CD14-positive monocyte (primary cell): Measurements from ENCODE around the gene SH3RF3. TPM values are rescaled to one million over a fixed set of nuclear protein-coding genes. Genes with fewer than 3 reads are reported as not detected.

Experiments used
- DNase-seq, 3 donors: peaks; one replicate each; pipeline ENCODE4 v3.0.0-alpha.2; 2011 to 2022
- H2AFZ ChIP-seq: 2 replicates; pipeline ENCODE4 v1.6.0; 2012; ENCODE audit warnings: mild to moderate bottlenecking, low read depth, low read length, inconsistent platforms; ENCODE audit not compliant: insufficient read depth, poor library complexity, severe bottlenecking
- H3K27ac ChIP-seq, 2 donors: 1 replicate in 1 of 2; 2 replicates in 1 of 2; pipeline ENCODE4 v1.5.1; 2012 to 2013; ENCODE audit warnings: low read length in 2 of 2, control low read depth in 1 of 2, inconsistent platforms in 1 of 2, low read depth in 1 of 2, mild to moderate bottlenecking in 1 of 2
- H3K27me3 ChIP-seq, 2 donors: one replicate each; pipeline versions ENCODE4 v1.6.0 to v1.6.1; 2011 to 2013; ENCODE audit warnings: low read length in 2 of 2; ENCODE audit not compliant: control insufficient read depth in 2 of 2, insufficient read depth in 2 of 2
- H3K36me3 ChIP-seq, 2 donors: replicated peaks in 1 of 2; 1 replicate in 1 of 2; 2 replicates in 1 of 2; pipeline versions ENCODE4 v1.5.1 to v1.6.1; 2012 to 2013; ENCODE audit warnings: low read length in 2 of 2, control low read depth in 1 of 2, inconsistent platforms in 1 of 2, mild to moderate bottlenecking in 1 of 2; ENCODE audit not compliant: insufficient read depth in 2 of 2, control insufficient read depth in 1 of 2
- H3K4me1 ChIP-seq, 2 donors: 1 replicate in 1 of 2; 2 replicates in 1 of 2; pipeline versions ENCODE4 v1.5.1 to v1.6.1; 2012 to 2013; ENCODE audit warnings: low read length in 2 of 2, control low read depth in 1 of 2, inconsistent platforms in 1 of 2, mild to moderate bottlenecking in 1 of 2, moderate library complexity in 1 of 2; ENCODE audit not compliant: insufficient read depth in 2 of 2, control insufficient read depth in 1 of 2
- H3K4me2 ChIP-seq: replicated peaks from 2 replicates; pipeline ENCODE3; 2012; ENCODE audit warnings: low read length, moderate library complexity, mild to moderate bottlenecking; ENCODE audit not compliant: poor library complexity, severe bottlenecking; ENCODE audit errors: extremely low read depth
- H3K4me3 ChIP-seq, 3 experiments: fragments of 200-600 bp in 1 of 3; sonication (generic) in 1 of 3; replicated peaks in 1 of 3; 1 replicate in 2 of 3; 2 replicates in 1 of 3; pipeline ENCODE4 v1.5.1; 2011 to 2013; ENCODE audit warnings: low read length in 3 of 3, mild to moderate bottlenecking in 3 of 3, control low read depth in 2 of 3, low read depth in 2 of 3, inconsistent platforms in 1 of 3, moderate library complexity in 1 of 3
- H3K79me2 ChIP-seq: 2 replicates; pipeline ENCODE4 v1.6.0; 2012; ENCODE audit warnings: mild to moderate bottlenecking, control low read depth, inconsistent platforms, low read length, moderate library complexity; ENCODE audit not compliant: insufficient read depth
- H3K9ac ChIP-seq: 2 replicates; pipeline ENCODE4 v1.6.0; 2017; ENCODE audit warnings: low read length, mild to moderate bottlenecking; ENCODE audit not compliant: insufficient read depth, poor library complexity, severe bottlenecking
- H3K9me3 ChIP-seq, 2 donors: replicated peaks in 1 of 2; 1 replicate in 1 of 2; 2 replicates in 1 of 2; pipeline versions ENCODE4 v1.5.1 to v1.6.1; 2012 to 2013; ENCODE audit warnings: low read length in 2 of 2, control low read depth in 1 of 2; ENCODE audit not compliant: control insufficient read depth in 1 of 2, insufficient read depth in 1 of 2
- H4K20me1 ChIP-seq: 2 replicates; pipeline ENCODE4 v1.6.0; 2012; ENCODE audit warnings: mild to moderate bottlenecking, low read length, control low read depth, moderate library complexity; ENCODE audit not compliant: insufficient read depth
- H3K27ac Mint-ChIP-seq, 7 donors: one replicate each; pipeline ENCODE4 v1.8.0; 2020; ENCODE audit warnings: mild to moderate bottlenecking in 7 of 7, mixed read lengths in 7 of 7, moderate library complexity in 6 of 7, inconsistent platforms in 2 of 7
- H3K27me3 Mint-ChIP-seq, 3 donors: one replicate each; pipeline ENCODE4 v1.8.0; 2021 to 2022; ENCODE audit warnings: low read depth in 3 of 3, mild to moderate bottlenecking in 3 of 3, mixed read lengths in 3 of 3, moderate library complexity in 3 of 3, inconsistent platforms in 1 of 3
- H3K36me3 Mint-ChIP-seq, 2 donors: one replicate each; pipeline ENCODE4 v1.8.0; 2020; ENCODE audit warnings: mixed read lengths in 2 of 2, inconsistent platforms in 1 of 2, mild to moderate bottlenecking in 1 of 2
- H3K4me1 Mint-ChIP-seq: one replicate; pipeline ENCODE4 v1.8.0; 2020; ENCODE audit warnings: mild to moderate bottlenecking, mixed read lengths
- H3K4me3 Mint-ChIP-seq, 2 donors: one replicate each; pipeline ENCODE4 v1.8.0; 2020; ENCODE audit warnings: mild to moderate bottlenecking in 2 of 2, mixed read lengths in 2 of 2, moderate library complexity in 1 of 2
- H3K9me3 Mint-ChIP-seq, 7 donors: one replicate each; pipeline ENCODE4 v1.8.0; 2020 to 2022; ENCODE audit warnings: mixed read lengths in 7 of 7, mild to moderate bottlenecking in 6 of 7, moderate library complexity in 6 of 7, inconsistent platforms in 2 of 7
- CTCF ChIP-seq: fragments of 200-600 bp; IDR thresholded peaks from one replicate; pipeline ENCODE4 v1.8.0; 2022; ENCODE audit warnings: antibody characterized with exemption, mild to moderate bottlenecking
- WGBS: methylation state at CpG from one replicate; pipeline ENCODE4 v1.1.5; 2013; ENCODE audit warnings: missing lambda C conversion rate; ENCODE audit not compliant: insufficient coverage; 5-methylcytosine and 5-hydroxymethylcytosine counted together
- intact Hi-C, 2 donors: fragments of 100-400 bp; cut with micrococcal nuclease; formaldehyde crosslinking; loops; one replicate each; pipeline versions ENCODE4 v1.15.0 to v1.15.1; 2023
- polyA plus RNA-seq, 3 donors: library from polyadenylated mRNA; depleted of rRNA in 1 of 3; unstranded in 2 of 3; stranded (reverse) in 1 of 3; fragments of 300-500 nt in 2 of 3; fragments of >200 nt in 1 of 3; fragmentation: Illumina TruSeq in 2 of 3; gene quantifications; 1 replicate in 2 of 3; 2 replicates in 1 of 3; pipeline ENCODE4 v1.2.3, GENCODE V29; 2012 to 2021

SH3RF3 gene
- polyA plus RNA-seq, 3 donors, result 0.25 to 0.75 (median 0.34) TPM

- Histone ChIP-seq H3K36me3 (no peaks in the 10 kb centered on the region), H4K20me1 (no peaks in the 10 kb centered on the region), H3K79me2 (no peaks in the 10 kb centered on the region), H3K27me3 (no peaks in the 10 kb centered on the region), H3K4me3 (no peak overlapping the region), H3K4me2 (no peak overlapping the region), H3K4me1 (peaks cover 9 to 14% of the 10 kb centered on the region in 2 donors), H3K9me3 (no peaks in the 10 kb centered on the region), H3K27ac (no peak overlapping the region), H2AFZ (no peak overlapping the region), H3K9ac (no peak overlapping the region)
- H3K4me3 Mint-ChIP-seq, result no peak overlapping the region
- no peak for TF ChIP-seq CTCF
- intact Hi-C loops, result loop anchor here in 1 of 2 donors (10.0 kb wide), 1 partner anchor 65 kb away; no protein-coding TSS in a partner anchor
- H3K27me3 Mint-ChIP-seq, result peaks cover 3 to 6% (median 3%) of the 10 kb centered on the region in 3 donors
- no peak for DNase-seq
- H3K4me1 Mint-ChIP-seq, result peaks cover 15% of the 10 kb centered on the region
- H3K27ac Mint-ChIP-seq, result peak overlapping the region in 1 of 7 donors; percentile 41
- WGBS, result 95% methylated on average over 9 of the region's 15 CpGs
- H3K9me3 Mint-ChIP-seq, result no peaks in the 10 kb centered on the region
- peaks cover 0 to 2% of the 10 kb centered on the region in 2 donors for H3K36me3 Mint-ChIP-seq
Observed at GRCh38 chr2:109279243-109279860, 150.3 kb downstream of the SH3RF3 start.

DNA sequence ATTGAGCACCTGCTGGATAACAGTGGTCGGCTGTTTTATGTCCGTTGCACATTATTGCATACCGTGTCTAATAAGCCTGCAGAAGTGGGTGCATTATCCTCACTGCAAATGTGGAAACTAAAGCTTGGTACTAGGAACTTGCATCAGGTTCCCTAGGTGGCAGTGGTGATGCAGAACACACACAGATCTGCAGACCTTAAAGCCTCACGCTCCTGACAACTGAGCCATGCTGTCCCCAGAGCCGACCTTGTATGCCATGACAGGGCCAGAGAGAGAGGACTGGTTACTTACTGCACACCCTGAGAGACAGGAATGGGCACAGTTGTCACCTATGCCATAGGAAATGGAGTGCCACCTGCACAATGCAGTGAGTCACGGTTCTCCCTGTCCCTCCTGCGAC lies 151.8 kb downstream of the SH3RF3 start:
- no peaks in the 10 kb centered on the region for H3K36me3 Mint-ChIP-seq
- no peak overlapping the region for H3K4me3 Mint-ChIP-seq
- no peaks in the 10 kb centered on the region for H3K79me2 ChIP-seq
- H3K27ac ChIP-seq, result no peak overlapping the region
- H3K27ac Mint-ChIP-seq, result no peak overlapping the region
- H2AFZ ChIP-seq, result no peak overlapping the region
- H3K27me3 ChIP-seq, result no peaks in the 10 kb centered on the region
- 85% methylated on average over 6 of the region's 7 CpGs for WGBS
- H3K9ac ChIP-seq, result no peak overlapping the region
- peaks cover 7% of the 10 kb centered on the region for H3K4me1 Mint-ChIP-seq
- no peak for DNase-seq
- no peak overlapping the region for H3K4me3 ChIP-seq
- no peaks in the 10 kb centered on the region for H3K9me3 ChIP-seq
- no peaks in the 10 kb centered on the region for H3K4me1 ChIP-seq
- TF ChIP-seq CTCF, result no peak
- no peaks in the 10 kb centered on the region for H4K20me1 ChIP-seq
- peaks cover 3 to 6% (median 3%) of the 10 kb centered on the region in 3 donors for H3K27me3 Mint-ChIP-seq
- intact Hi-C loops, result no loop called here
- no peak overlapping the region for H3K4me2 ChIP-seq
- no peaks in the 10 kb centered on the region for H3K9me3 Mint-ChIP-seq
- no peaks in the 10 kb centered on the region for H3K36me3 ChIP-seq
